B cell (primary cell): ENCODE measurements around the gene CDK4. TPM values are rescaled to one million over a fixed set of nuclear protein-coding genes. Genes with fewer than 3 reads are reported as not detected.

Experiments
- ATAC-seq: fragments of 200-7000 bp; cut with Tn5 transposase; one replicate; pipeline ENCODE4 v1.10.0; 2021; ENCODE audit warnings: low read depth, mild to moderate bottlenecking, moderate number of reproducible peaks, moderate library complexity
- CTCF ChIA-PET: fragments of 350-600 bp; sonication (Branson Sonifier 250); formaldehyde crosslinking; loops from one replicate; lab custom pipeline; 2021; ENCODE audit warnings: antibody characterized with exemption, inconsistent platforms; lab: Charles Lee
- POLR2A ChIA-PET: fragments of 350-600 bp; sonication (Branson Sonifier 250); formaldehyde crosslinking; loops from one replicate; lab custom pipeline; 2021; ENCODE audit warnings: antibody characterized with exemption; lab: Charles Lee
- DNase-seq: peaks from one replicate; pipeline ENCODE4 v3.0.0; 2013
- H2AFZ ChIP-seq: 2 replicates; pipeline ENCODE4 v1.6.1; 2012; ENCODE audit warnings: mild to moderate bottlenecking, low read depth, low read length; ENCODE audit not compliant: insufficient read depth, poor library complexity, severe bottlenecking
- H3K27ac ChIP-seq, 2 donors: 1 replicate in 1 of 2; 2 replicates in 1 of 2; pipeline ENCODE4 v1.5.1; 2012 to 2013; ENCODE audit warnings: low read length in 2 of 2, mild to moderate bottlenecking in 2 of 2, moderate library complexity in 1 of 2
- H3K27me3 ChIP-seq, 4 experiments: fragments of 200-600 bp in 1 of 4; sonication (generic) in 1 of 4; replicated peaks in 1 of 4; 1 replicate in 2 of 4; 2 replicates in 2 of 4; pipeline versions ENCODE4 v1.6.1 to v1.7.0; 2013 to 2016; ENCODE audit warnings: low read length in 3 of 4, mild to moderate bottlenecking in 2 of 4, mixed read lengths in 1 of 4, moderate library complexity in 1 of 4; ENCODE audit not compliant: insufficient read depth in 4 of 4, control insufficient read depth in 3 of 4; ENCODE audit errors: control extremely low read depth in 1 of 4
- H3K36me3 ChIP-seq, 2 experiments: replicated peaks in 1 of 2; 1 replicate in 1 of 2; 2 replicates in 1 of 2; pipeline versions ENCODE4 v1.6.1 to v1.7.1; 2013; ENCODE audit warnings: low read length in 1 of 2; ENCODE audit not compliant: insufficient read depth in 2 of 2, control insufficient read depth in 1 of 2; ENCODE audit errors: control extremely low read depth in 1 of 2, extremely low read depth in 1 of 2
- H3K4me1 ChIP-seq, 2 donors: fragments of 200-600 bp in 1 of 2; sonication (generic) in 1 of 2; 1 replicate in 1 of 2; 2 replicates in 1 of 2; pipeline versions ENCODE4 v1.5.1 to v1.6.1; 2013 to 2017; ENCODE audit warnings: low read length in 2 of 2; ENCODE audit not compliant: control insufficient read depth in 2 of 2, insufficient read depth in 2 of 2
- H3K4me2 ChIP-seq: replicated peaks from 2 replicates; pipeline ENCODE3; 2012; ENCODE audit warnings: mild to moderate bottlenecking, low read depth, low read length; ENCODE audit not compliant: poor library complexity, severe bottlenecking
- H3K4me3 ChIP-seq, 5 experiments: fragments of 200-600 bp in 1 of 5; sonication (generic) in 1 of 5; 1 replicate in 3 of 5; 2 replicates in 2 of 5; pipeline versions ENCODE4 v1.5.1 to v1.7.0; 2011 to 2016; ENCODE audit warnings: low read length in 4 of 5, mild to moderate bottlenecking in 4 of 5, low read depth in 2 of 5, control low read depth in 1 of 5, moderate library complexity in 1 of 5; ENCODE audit not compliant: insufficient read depth in 1 of 5; ENCODE audit errors: control extremely low read depth in 1 of 5, extremely low read depth in 1 of 5
- H3K79me2 ChIP-seq: fragments of 200-600 bp; sonication (generic); one replicate; pipeline ENCODE4 v1.6.0; 2016; ENCODE audit warnings: low read length; ENCODE audit not compliant: control insufficient read depth, insufficient read depth
- H3K9ac ChIP-seq: fragments of 200-600 bp; sonication (generic); 2 replicates; pipeline ENCODE4 v1.6.1; 2017; ENCODE audit warnings: mild to moderate bottlenecking, low read length, moderate library complexity
- H3K9me3 ChIP-seq, 3 donors: one replicate each; pipeline versions ENCODE4 v1.6.1 to v1.7.1; 2013; ENCODE audit warnings: low read length in 2 of 3; ENCODE audit not compliant: control insufficient read depth in 2 of 3, insufficient read depth in 1 of 3; ENCODE audit errors: control extremely low read depth in 1 of 3
- H4K20me1 ChIP-seq: 2 replicates; pipeline ENCODE4 v1.6.0; 2012; ENCODE audit warnings: mild to moderate bottlenecking, low read length; ENCODE audit not compliant: insufficient read depth, control insufficient read depth, poor library complexity, severe bottlenecking
- H3K27ac Mint-ChIP-seq: one replicate; pipeline ENCODE4 v1.8.0; 2021; ENCODE audit warnings: mixed read lengths
- H3K27me3 Mint-ChIP-seq: one replicate; pipeline ENCODE4 v1.8.0; 2021; ENCODE audit warnings: mixed read lengths
- H3K4me1 Mint-ChIP-seq: one replicate; pipeline ENCODE4 v1.8.0; 2021; ENCODE audit warnings: mixed read lengths
- H3K4me3 Mint-ChIP-seq: one replicate; pipeline ENCODE4 v1.8.0; 2021; ENCODE audit warnings: mixed read lengths
- H3K9me3 Mint-ChIP-seq: one replicate; pipeline ENCODE4 v1.8.0; 2022; ENCODE audit warnings: mixed read lengths; ENCODE audit not compliant: insufficient read depth
- CTCF ChIP-seq: fragments of 200-600 bp; IDR thresholded peaks from one replicate; pipeline ENCODE4 v1.8.0; 2022; ENCODE audit warnings: antibody characterized with exemption, mild to moderate bottlenecking
- EZH2 ChIP-seq: IDR thresholded peaks from 2 replicates; pipeline ENCODE4 v1.6.1; 2012; ENCODE audit warnings: borderline replicate concordance, low read depth, mild to moderate bottlenecking, moderate library complexity, low read length; ENCODE audit not compliant: insufficient read depth, poor library complexity, severe bottlenecking
- WGBS: methylation state at CpG from one replicate; pipeline ENCODE4 v1.1.5; 2013; ENCODE audit warnings: missing lambda C conversion rate; ENCODE audit not compliant: insufficient coverage; 5-methylcytosine and 5-hydroxymethylcytosine counted together
- intact Hi-C: fragments of 100-400 bp; cut with micrococcal nuclease; formaldehyde crosslinking; loops from one replicate; pipeline ENCODE4 v1.10.0; 2022
- polyA plus RNA-seq: library from polyadenylated mRNA; depleted of rRNA; stranded (reverse); fragments of >200 nt; gene quantifications from 2 replicates; pipeline ENCODE4 v1.2.3, GENCODE V29; 2012
- total RNA-seq, 2 donors: library from RNA; stranded (reverse); fragments of 120-200 nt in 1 of 2; gene quantifications; 1 replicate in 1 of 2; 2 replicates in 1 of 2; pipeline versions ENCODE4 v1.2.3 to v1.2.4, GENCODE V29; 2013 to 2022

CDK4 gene
- total and polyA plus RNA-seq, 2 donors (not counting 1 experiment from before 2014, with no cell fraction given): 34.8 to 44.6 TPM

- H3K4me1 Mint-ChIP-seq: peaks cover 1% of the 10 kb centered on the region
- peaks cover 0 to 82% of the 10 kb centered on the region in 2 experiments for H3K36me3 ChIP-seq
Measured at GRCh38 chr12:57731411-57732080, 20.6 kb downstream of the CDK4 start.

More at GRCh38 chr12:57731411-57732080, 20.6 kb downstream of the CDK4 start:
- Histone ChIP-seq H4K20me1 (peaks cover 14% of the 10 kb centered on the region), H2AFZ (no peak overlapping the region), H3K9me3 (peaks cover 0 to 7% (median 0%) of the 10 kb centered on the region in 3 donors), H3K79me2 (peaks cover 2% of the 10 kb centered on the region), H3K4me3 (no peak overlapping the region), H3K9ac (no peak overlapping the region), H3K4me1 (no peaks in the 10 kb centered on the region), H3K27me3 (no peaks in the 10 kb centered on the region), H3K27ac (no peak overlapping the region), H3K4me2 (no peak overlapping the region)
- DNase-seq (no peak), ATAC-seq (no peak)
- no peaks in the 10 kb centered on the region for H3K27me3 Mint-ChIP-seq
- CTCF ChIA-PET: interaction anchor here (1.4 kb wide), 1 partner anchor 93 kb away, joined by 4 read pairs; no protein-coding TSS in a partner anchor
- no peak overlapping the region for H3K27ac Mint-ChIP-seq
- 99% methylated on average over 14 of the region's 19 CpGs for WGBS
- POLR2A ChIA-PET: no interaction called here
- intact Hi-C loops: no loop called here
- no peaks in the 10 kb centered on the region for H3K9me3 Mint-ChIP-seq
- no peak overlapping the region for H3K4me3 Mint-ChIP-seq
- no peak for TF ChIP-seq CTCF
- TF ChIP-seq EZH2: no peak
